ENCODE results near the gene MRPL1.
A peak's percentile ranks its signal among the peaks of the same experiment; 100 is the strongest.
"Not testable (repeated sequence)": the region's sequence is repeated elsewhere in the genome, so short reads cannot be mapped to it uniquely, and the experiment has no call there.

MRPL1 gene

GRCh38 chr4:77983612-77984311, 121.1 kb downstream of the MRPL1 start:
- not testable (repeated sequence) for H3F3A ChIP-seq (ENCODE audit: low read depth); H3K4me2 ChIP-seq (ENCODE audit: low read depth, low read length, poor library complexity, severe bottlenecking); H3K36me3 ChIP-seq (ENCODE audit: insufficient read depth, low read length); H3K79me2 ChIP-seq (ENCODE audit: insufficient read depth, low read length); H3K9me2 ChIP-seq (replicated peaks; ENCODE audit: low read depth, low read length); H3K4me1 ChIP-seq (ENCODE audit: insufficient read depth, low read length, poor library complexity, severe bottlenecking); H2AFZ ChIP-seq (ENCODE audit: low read length); H4K20me1 ChIP-seq (ENCODE audit: insufficient read depth, low read length, poor library complexity, severe bottlenecking); H3K9me3 ChIP-seq (ENCODE audit: insufficient read depth, low read depth, low read length); H3K4me3 ChIP-seq (ENCODE audit: low read length, poor library complexity, severe bottlenecking); H3K9ac ChIP-seq (ENCODE audit: low read depth, low read length, poor library complexity, severe bottlenecking); H3K27me3 ChIP-seq (ENCODE audit: insufficient read depth, low read length, poor library complexity, severe bottlenecking)

- Histone ChIP-seq H3K9ac (ENCODE audit: low read depth, low read length, poor library complexity, severe bottlenecking) (no peak overlapping the region), H3K4me3 (ENCODE audit: low read length, poor library complexity, severe bottlenecking) (peak overlapping the region; percentile 2), H3K79me2 (ENCODE audit: insufficient read depth, low read length) (no peaks in the 10 kb centered on the region), H3K4me2 (ENCODE audit: low read depth, low read length, poor library complexity, severe bottlenecking) (peak overlapping the region; percentile 2), H3K9me2 (replicated peaks; ENCODE audit: low read depth, low read length) (no peaks in the 10 kb centered on the region), H4K20me1 (ENCODE audit: insufficient read depth, low read length, poor library complexity, severe bottlenecking) (no peaks in the 10 kb centered on the region), H3K36me3 (ENCODE audit: insufficient read depth, low read length) (no peaks in the 10 kb centered on the region), H2AFZ (ENCODE audit: low read length) (peak overlapping the region; percentile 25), H3K9me3 (ENCODE audit: insufficient read depth, low read depth, low read length) (no peaks in the 10 kb centered on the region), H3F3A (ENCODE audit: low read depth) (no peaks in the 10 kb centered on the region), H3K4me1 (ENCODE audit: insufficient read depth, low read length, poor library complexity, severe bottlenecking) (peaks cover 8% of the 10 kb centered on the region), H3K27me3 (ENCODE audit: insufficient read depth, low read length, poor library complexity, severe bottlenecking) (no peaks in the 10 kb centered on the region)
- TF ChIP-seq CTCF (conservative IDR thresholded peaks at IDR 0.05; ENCODE audit: low read length) (no peak), EZH2phosphoT487 (IDR thresholded peaks at IDR 0.05; ENCODE audit: borderline replicate concordance) (no peak)
Observed at GRCh38 chr4:77989968-77990367, 127.3 kb downstream of the MRPL1 start.

- Histone ChIP-seq H3K79me2 (ENCODE audit: insufficient read depth, low read length) (no peaks in the 10 kb centered on the region), H4K20me1 (ENCODE audit: insufficient read depth, low read length, poor library complexity, severe bottlenecking) (no peaks in the 10 kb centered on the region), H3F3A (ENCODE audit: low read depth) (no peaks in the 10 kb centered on the region), H3K9ac (ENCODE audit: low read depth, low read length, poor library complexity, severe bottlenecking) (no peak overlapping the region), H3K9me2 (replicated peaks; ENCODE audit: low read depth, low read length) (no peaks in the 10 kb centered on the region), H3K4me2 (ENCODE audit: low read depth, low read length, poor library complexity, severe bottlenecking) (peak overlapping the region; percentile 2), H3K27me3 (ENCODE audit: insufficient read depth, low read length, poor library complexity, severe bottlenecking) (no peaks in the 10 kb centered on the region), H3K4me3 (ENCODE audit: low read length, poor library complexity, severe bottlenecking) (no peak overlapping the region), H3K9me3 (ENCODE audit: insufficient read depth, low read depth, low read length) (no peaks in the 10 kb centered on the region), H3K4me1 (ENCODE audit: insufficient read depth, low read length, poor library complexity, severe bottlenecking) (peaks cover 8% of the 10 kb centered on the region), H2AFZ (ENCODE audit: low read length) (peak overlapping the region; percentile 25), H3K36me3 (ENCODE audit: insufficient read depth, low read length) (no peaks in the 10 kb centered on the region)
- TF ChIP-seq CTCF (conservative IDR thresholded peaks at IDR 0.05; ENCODE audit: low read length) (no peak), EZH2phosphoT487 (IDR thresholded peaks at IDR 0.05; ENCODE audit: borderline replicate concordance) (no peak)
Observed at GRCh38 chr4:77990456-77990855, 127.8 kb downstream of the MRPL1 start.

DNA sequence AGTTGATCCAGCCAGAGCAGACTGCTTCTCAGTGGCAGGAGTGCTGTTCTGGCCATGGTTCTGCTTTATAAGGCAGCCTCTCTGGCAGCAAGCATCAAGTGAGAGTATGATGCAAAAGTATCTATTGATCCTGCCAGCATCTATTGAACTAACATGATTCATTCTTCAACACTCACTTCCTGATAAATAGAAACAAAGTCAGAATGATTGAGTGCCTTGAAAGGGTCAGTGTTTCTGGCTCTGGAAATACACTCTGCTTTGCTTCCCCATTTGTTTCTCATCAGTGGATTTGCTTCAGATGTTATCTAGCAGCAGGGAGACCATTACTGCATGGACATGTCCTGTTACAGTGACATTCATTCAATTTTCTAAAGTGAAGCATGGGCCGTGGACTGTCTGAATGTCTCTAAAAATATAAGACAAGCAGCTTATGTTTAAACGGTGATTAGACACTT, 128.3 kb downstream of the MRPL1 start:
- no peak overlapping the region for H3K4me2 ChIP-seq (ENCODE audit: low read depth, low read length, poor library complexity, severe bottlenecking)

More for the DNA sequence above, 128.3 kb downstream of the MRPL1 start:
- H3K9me2 ChIP-seq (replicated peaks; ENCODE audit: low read depth, low read length) = no peaks in the 10 kb centered on the region
- no peak overlapping the region for H3K4me3 ChIP-seq (ENCODE audit: low read length, poor library complexity, severe bottlenecking)
- no peaks in the 10 kb centered on the region for H3K79me2 ChIP-seq (ENCODE audit: insufficient read depth, low read length)
- H3F3A ChIP-seq (ENCODE audit: low read depth) = no peaks in the 10 kb centered on the region
- TF ChIP-seq EZH2phosphoT487 (IDR thresholded peaks at IDR 0.05; ENCODE audit: borderline replicate concordance) (no peak), CTCF (conservative IDR thresholded peaks at IDR 0.05; ENCODE audit: low read length) (no peak)
- H3K4me1 ChIP-seq (ENCODE audit: insufficient read depth, low read length, poor library complexity, severe bottlenecking) = peaks cover 8% of the 10 kb centered on the region
- no peaks in the 10 kb centered on the region for H3K9me3 ChIP-seq (ENCODE audit: insufficient read depth, low read depth, low read length)
- no peak overlapping the region for H3K9ac ChIP-seq (ENCODE audit: low read depth, low read length, poor library complexity, severe bottlenecking)
- H2AFZ ChIP-seq (ENCODE audit: low read length) = no peak overlapping the region
- no peaks in the 10 kb centered on the region for H4K20me1 ChIP-seq (ENCODE audit: insufficient read depth, low read length, poor library complexity, severe bottlenecking)
- no peaks in the 10 kb centered on the region for H3K27me3 ChIP-seq (ENCODE audit: insufficient read depth, low read length, poor library complexity, severe bottlenecking)
- no peaks in the 10 kb centered on the region for H3K36me3 ChIP-seq (ENCODE audit: insufficient read depth, low read length)
